ENCODE measurements around the gene CTNNAL1. TPM values are rescaled to one million over a fixed set of nuclear protein-coding genes. Genes with fewer than 3 reads are reported as not detected.

The CTNNAL1 gene
- total and polyA plus RNA-seq, 9 of the 15 experiments (the other 6 are each of a cell fraction or from before 2014, with no cell fraction given) = 23.2 to 78.0 (median 46.7) TPM

- TF ChIP-seq, protein P1, sequence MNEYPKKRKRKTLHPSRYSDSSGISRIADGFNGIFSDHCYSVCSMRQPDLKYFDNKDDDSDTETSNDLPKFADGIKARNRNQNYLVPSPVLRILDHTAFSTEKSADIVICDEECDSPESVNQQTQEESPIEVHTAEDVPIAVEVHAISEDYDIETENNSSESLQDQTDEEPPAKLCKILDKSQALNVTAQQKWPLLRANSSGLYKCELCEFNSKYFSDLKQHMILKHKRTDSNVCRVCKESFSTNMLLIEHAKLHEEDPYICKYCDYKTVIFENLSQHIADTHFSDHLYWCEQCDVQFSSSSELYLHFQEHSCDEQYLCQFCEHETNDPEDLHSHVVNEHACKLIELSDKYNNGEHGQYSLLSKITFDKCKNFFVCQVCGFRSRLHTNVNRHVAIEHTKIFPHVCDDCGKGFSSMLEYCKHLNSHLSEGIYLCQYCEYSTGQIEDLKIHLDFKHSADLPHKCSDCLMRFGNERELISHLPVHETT (CRISPR knock-in tag; conservative IDR thresholded peaks at IDR 0.05 in 1 of 2, IDR thresholded peaks at IDR 0.05 in 1 of 2) = peak in 1 of 2 experiments; percentile 60; a peak in 1 of 4 replicates
- TF ChIP-seq CEBPG (CRISPR knock-in tag; IDR thresholded peaks at IDR 0.05) (peak; percentile 56; the same call in 1 of the 2 replicates), CEBPG (tag; conservative IDR thresholded peaks at IDR 0.05 in 1 of 2, IDR thresholded peaks at IDR 0.05 in 1 of 2) (peak; percentile 61 to 82), ZNF354B (CRISPR knock-in tag; IDR thresholded peaks at IDR 0.05) (no peak), SMARCE1 (IDR thresholded peaks at IDR 0.05) (peak; percentile 96; the same call in 1 of the 2 replicates), FOXJ3 (CRISPR knock-in tag; IDR thresholded peaks at IDR 0.05) (no peak), KLF6 (CRISPR knock-in tag; IDR thresholded peaks at IDR 0.05; ENCODE audit: borderline replicate concordance) (0 out of 2 replicates have a peak, but pooled peaks have one; percentile 21), RNF219 (CRISPR knock-in tag; IDR thresholded peaks at IDR 0.05) (no peak), POLR2B (IDR thresholded peaks at IDR 0.05; ENCODE audit: low read depth, partially characterized antibody) (no peak), PHF8 (IDR thresholded peaks at IDR 0.05; ENCODE audit: borderline replicate concordance, low read length) (no peak), NCOA2 (IDR thresholded peaks at IDR 0.05; ENCODE audit: partially characterized antibody in 2 of 2) (no peak), ZNF75A (CRISPR knock-in tag; IDR thresholded peaks at IDR 0.05) (no peak), ZNF644 (tag; IDR thresholded peaks at IDR 0.05; ENCODE audit: low read depth) (peak; percentile 45; the same call in 1 of the 2 replicates), FUS (optimal IDR thresholded peaks at IDR 0.05; ENCODE audit: low read depth, low read length) (no peak), NEUROD1 (IDR thresholded peaks at IDR 0.05; ENCODE audit: borderline replicate concordance, low read depth, low read length, partially characterized antibody) (no peak), ELF4 (CRISPR knock-in tag; IDR thresholded peaks at IDR 0.05) (peak; percentile 26; the same call in 1 of the 2 replicates), NFXL1 (CRISPR knock-in tag; IDR thresholded peaks at IDR 0.05) (no peak), SMAD2 (IDR thresholded peaks at IDR 0.05; ENCODE audit: low read depth, low read length) (no peak)
- TF ChIP-seq, protein P2, sequence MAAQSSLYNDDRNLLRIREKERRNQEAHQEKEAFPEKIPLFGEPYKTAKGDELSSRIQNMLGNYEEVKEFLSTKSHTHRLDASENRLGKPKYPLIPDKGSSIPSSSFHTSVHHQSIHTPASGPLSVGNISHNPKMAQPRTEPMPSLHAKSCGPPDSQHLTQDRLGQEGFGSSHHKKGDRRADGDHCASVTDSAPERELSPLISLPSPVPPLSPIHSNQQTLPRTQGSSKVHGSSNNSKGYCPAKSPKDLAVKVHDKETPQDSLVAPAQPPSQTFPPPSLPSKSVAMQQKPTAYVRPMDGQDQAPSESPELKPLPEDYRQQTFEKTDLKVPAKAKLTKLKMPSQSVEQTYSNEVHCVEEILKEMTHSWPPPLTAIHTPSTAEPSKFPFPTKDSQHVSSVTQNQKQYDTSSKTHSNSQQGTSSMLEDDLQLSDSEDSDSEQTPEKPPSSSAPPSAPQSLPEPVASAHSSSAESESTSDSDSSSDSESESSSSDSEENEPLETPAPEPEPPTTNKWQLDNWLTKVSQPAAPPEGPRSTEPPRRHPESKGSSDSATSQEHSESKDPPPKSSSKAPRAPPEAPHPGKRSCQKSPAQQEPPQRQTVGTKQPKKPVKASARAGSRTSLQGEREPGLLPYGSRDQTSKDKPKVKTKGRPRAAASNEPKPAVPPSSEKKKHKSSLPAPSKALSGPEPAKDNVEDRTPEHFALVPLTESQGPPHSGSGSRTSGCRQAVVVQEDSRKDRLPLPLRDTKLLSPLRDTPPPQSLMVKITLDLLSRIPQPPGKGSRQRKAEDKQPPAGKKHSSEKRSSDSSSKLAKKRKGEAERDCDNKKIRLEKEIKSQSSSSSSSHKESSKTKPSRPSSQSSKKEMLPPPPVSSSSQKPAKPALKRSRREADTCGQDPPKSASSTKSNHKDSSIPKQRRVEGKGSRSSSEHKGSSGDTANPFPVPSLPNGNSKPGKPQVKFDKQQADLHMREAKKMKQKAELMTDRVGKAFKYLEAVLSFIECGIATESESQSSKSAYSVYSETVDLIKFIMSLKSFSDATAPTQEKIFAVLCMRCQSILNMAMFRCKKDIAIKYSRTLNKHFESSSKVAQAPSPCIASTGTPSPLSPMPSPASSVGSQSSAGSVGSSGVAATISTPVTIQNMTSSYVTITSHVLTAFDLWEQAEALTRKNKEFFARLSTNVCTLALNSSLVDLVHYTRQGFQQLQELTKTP (IDR thresholded peaks at IDR 0.05; ENCODE audit: low read depth in 1 of 2, partially characterized antibody in 2 of 2) = peak; percentile 36 to 64
These were observed 109.7 kb downstream of the CTNNAL1 start (continued) for GRCh38 chr9:108903420-108904103.
